H9 (cell line): ENCODE results near the gene LRP1. TPM values are rescaled to one million over a fixed set of nuclear protein-coding genes. Genes with fewer than 3 reads are reported as not detected.

Experiments used
- DNase-seq: peaks from one replicate; pipeline ENCODE4 v3.0.0-alpha.2; 2017
- H2AFZ ChIP-seq: one replicate; pipeline ENCODE4 v1.6.1; 2013; ENCODE audit warnings: mild to moderate bottlenecking, low read length, control low read depth, moderate library complexity
- H2AK5ac ChIP-seq: 2 replicates; pipeline ENCODE4 v1.6.1; 2013; ENCODE audit warnings: low read length, control low read depth, mixed read lengths; ENCODE audit not compliant: insufficient read length
- H2BK120ac ChIP-seq: one replicate; pipeline ENCODE4 v1.6.1; 2013; ENCODE audit warnings: low read depth, mild to moderate bottlenecking, low read length, control low read depth, inconsistent platforms; ENCODE audit not compliant: poor library complexity, severe bottlenecking
- H2BK12ac ChIP-seq: 2 replicates; pipeline ENCODE4 v1.6.1; 2013; ENCODE audit warnings: low read length, control low read depth, mixed read lengths, low read depth; ENCODE audit not compliant: insufficient read length
- H2BK15ac ChIP-seq: 2 replicates; pipeline ENCODE4 v1.6.1; 2013; ENCODE audit warnings: low read depth, low read length, control low read depth
- H2BK20ac ChIP-seq: one replicate; pipeline ENCODE4 v1.6.1; 2013; ENCODE audit warnings: low read depth, mild to moderate bottlenecking, low read length, control low read depth, inconsistent platforms; ENCODE audit not compliant: poor library complexity, severe bottlenecking
- H2BK5ac ChIP-seq: 2 replicates; pipeline ENCODE4 v1.6.1; 2013; ENCODE audit warnings: low read length, control low read depth, mixed read lengths; ENCODE audit not compliant: insufficient read length
- H3K14ac ChIP-seq: 2 replicates; pipeline ENCODE4 v1.6.1; 2013; ENCODE audit warnings: low read length, control low read depth; ENCODE audit not compliant: insufficient read depth
- H3K18ac ChIP-seq: 2 replicates; pipeline ENCODE4 v1.6.1; 2013; ENCODE audit warnings: low read depth, mild to moderate bottlenecking, mixed read lengths, low read length, control low read depth; ENCODE audit not compliant: insufficient read length
- H3K23ac ChIP-seq: 2 replicates; pipeline ENCODE4 v1.6.1; 2013; ENCODE audit warnings: low read length, control low read depth, mixed read lengths, low read depth; ENCODE audit not compliant: insufficient read length
- H3K23me2 ChIP-seq: 2 replicates; pipeline ENCODE4 v1.6.1; 2013; ENCODE audit warnings: low read depth, mild to moderate bottlenecking, mixed read lengths, low read length, control low read depth; ENCODE audit not compliant: insufficient read length, poor library complexity, severe bottlenecking
- H3K27ac ChIP-seq: 2 replicates; pipeline ENCODE4 v1.5.1; 2013; ENCODE audit warnings: low read length, control low read depth, mixed read lengths, low read depth; ENCODE audit not compliant: insufficient read length
- H3K27me3 ChIP-seq: 2 replicates; pipeline ENCODE4 v1.6.1; 2013; ENCODE audit warnings: low read length, control low read depth, inconsistent platforms; ENCODE audit not compliant: insufficient read depth
- H3K4ac ChIP-seq: 2 replicates; pipeline ENCODE4 v1.6.1; 2013; ENCODE audit warnings: low read depth, mild to moderate bottlenecking, control low read depth, inconsistent platforms, low read length, moderate library complexity
- H3K4me1 ChIP-seq: 2 replicates; pipeline ENCODE4 v1.6.1; 2013; ENCODE audit warnings: low read length, control low read depth, inconsistent platforms; ENCODE audit not compliant: insufficient read depth
- H3K4me2 ChIP-seq: 2 replicates; pipeline ENCODE4 v1.6.1; 2013; ENCODE audit warnings: low read length, control low read depth, mixed read lengths; ENCODE audit not compliant: insufficient read length, insufficient read depth
- H3K56ac ChIP-seq: 2 replicates; pipeline ENCODE4 v1.6.1; 2013; ENCODE audit warnings: low read depth, mild to moderate bottlenecking, mixed read lengths, low read length, control low read depth; ENCODE audit not compliant: insufficient read length
- H3K79me1 ChIP-seq: 2 replicates; pipeline ENCODE4 v1.6.1; 2013; ENCODE audit warnings: low read depth, mild to moderate bottlenecking, moderate library complexity, low read length, control low read depth, inconsistent platforms; ENCODE audit not compliant: insufficient read depth, poor library complexity, severe bottlenecking
- H3K79me2 ChIP-seq: 2 replicates; pipeline ENCODE4 v1.6.1; 2013; ENCODE audit warnings: low read length, control low read depth, inconsistent platforms; ENCODE audit not compliant: insufficient read depth
- H3K9ac ChIP-seq: 2 replicates; pipeline ENCODE4 v1.6.1; 2013; ENCODE audit warnings: low read length, control low read depth, mixed read lengths; ENCODE audit not compliant: insufficient read length; ENCODE audit errors: extremely low read depth
- H3K9me3 ChIP-seq: one replicate; pipeline ENCODE4 v1.6.1; 2013; ENCODE audit warnings: low read depth, low read length, inconsistent platforms; ENCODE audit not compliant: control insufficient read depth
- H3T11ph ChIP-seq: one replicate; pipeline ENCODE4 v1.6.1; 2013; ENCODE audit warnings: mild to moderate bottlenecking, low read length, control low read depth, inconsistent platforms
- H4K20me1 ChIP-seq: one replicate; pipeline ENCODE4 v1.6.1; 2013; ENCODE audit not compliant: control insufficient read depth, insufficient read length, insufficient read depth
- H4K5ac ChIP-seq: 2 replicates; pipeline ENCODE4 v1.6.1; 2013; ENCODE audit warnings: low read depth, mild to moderate bottlenecking, mixed read lengths, low read length, control low read depth; ENCODE audit not compliant: insufficient read length
- H4K8ac ChIP-seq: replicated peaks from 2 replicates; pipeline ENCODE4 v1.6.1; 2013; ENCODE audit warnings: low read length, control low read depth, mixed read lengths, low read depth; ENCODE audit not compliant: insufficient read length
- H4K91ac ChIP-seq: 2 replicates; pipeline ENCODE4 v1.6.1; 2013; ENCODE audit warnings: low read depth, mild to moderate bottlenecking, moderate library complexity, mixed read lengths, low read length, control low read depth; ENCODE audit not compliant: insufficient read length
- H3K27ac Mint-ChIP-seq, 3 experiments: 2 replicates in 2 of 3; 3 replicates in 1 of 3; pipeline ENCODE4 v1.8.0; 2020 to 2021; ENCODE audit warnings: mixed read lengths in 3 of 3, mild to moderate bottlenecking in 1 of 3, moderate library complexity in 1 of 3
- H3K27me3 Mint-ChIP-seq: 2 replicates; pipeline ENCODE4 v1.8.0; 2021; ENCODE audit warnings: low read depth, mild to moderate bottlenecking, moderate library complexity, mixed read lengths
- H3K36me3 Mint-ChIP-seq, 3 experiments: 2 replicates in 2 of 3; 3 replicates in 1 of 3; pipeline ENCODE4 v1.8.0; 2020 to 2021; ENCODE audit warnings: low read depth in 3 of 3, mixed read lengths in 3 of 3; ENCODE audit not compliant: insufficient read depth in 1 of 3
- H3K4me1 Mint-ChIP-seq, 2 experiments: 2 replicates each; pipeline ENCODE4 v1.8.0; 2020; ENCODE audit warnings: mixed read lengths in 2 of 2
- H3K4me3 Mint-ChIP-seq, 2 experiments: 2 replicates in 1 of 2; 3 replicates in 1 of 2; pipeline ENCODE4 v1.8.0; 2020 to 2021; ENCODE audit warnings: mild to moderate bottlenecking in 2 of 2, mixed read lengths in 2 of 2, moderate library complexity in 1 of 2
- H3K9me3 Mint-ChIP-seq, 2 experiments: 2 replicates in 1 of 2; 3 replicates in 1 of 2; pipeline ENCODE4 v1.8.0; 2020; ENCODE audit warnings: mild to moderate bottlenecking in 2 of 2, mixed read lengths in 2 of 2, moderate library complexity in 1 of 2
- CTCF ChIP-seq: fragments of 200-600 bp; sonication (generic); conservative IDR thresholded peaks from 3 replicates; pipeline ENCODE4 v1.8.0; 2021; ENCODE audit warnings: antibody characterized with exemption, mild to moderate bottlenecking
- WGBS: extraction: QIAGEN DNeasy Blood & Tissue Kit; methylation state at CpG from one replicate; pipeline ENCODE4 v1.1.7; 2013; ENCODE audit warnings: missing lambda C conversion rate, low lambda C conversion rate, mixed read lengths; ENCODE audit not compliant: insufficient read length; ENCODE audit errors: extremely low coverage; 5-methylcytosine and 5-hydroxymethylcytosine counted together
- total RNA-seq: library from RNA; stranded (reverse); gene quantifications from 2 replicates; pipeline ENCODE4 v1.2.1, GENCODE V29; 2021

The LRP1 gene
- total RNA-seq, 1 experiment from 2014 or later: 115 TPM

- Histone ChIP-seq H3K23ac (no peak overlapping the region), H3K79me1 (no peaks in the 10 kb centered on the region), H4K8ac (no peak overlapping the region), H3K4ac (no peak overlapping the region), H4K91ac (no peak overlapping the region), H3K56ac (no peak overlapping the region), H3K9me3 (no peaks in the 10 kb centered on the region), H3K4me2 (no peak overlapping the region), H3K14ac (no peak overlapping the region), H2AFZ (no peak overlapping the region), H3K18ac (no peak overlapping the region), H2AK5ac (no peak overlapping the region), H2BK5ac (no peak overlapping the region), H3K79me2 (no peaks in the 10 kb centered on the region), H4K5ac (no peak overlapping the region), H3K4me1 (peaks cover 2% of the 10 kb centered on the region), H4K20me1 (no peaks in the 10 kb centered on the region), H3K27me3 (no peaks in the 10 kb centered on the region), H2BK120ac (no peak overlapping the region), H2BK20ac (no peak overlapping the region), H3K9ac (no peak overlapping the region), H3K27ac (no peak overlapping the region), H3K23me2 (no peaks in the 10 kb centered on the region), H2BK15ac (no peak overlapping the region), H3T11ph (no peak overlapping the region), H2BK12ac (no peak overlapping the region)
- Mint-ChIP-seq H3K36me3 (peaks cover 0 to 37% (median 24%) of the 10 kb centered on the region in 3 experiments; a peak in 6 of 7 replicates), H3K4me1 (peaks cover 0 to 10% of the 10 kb centered on the region in 2 experiments; a peak in 1 of 4 replicates), H3K27ac (no peak overlapping the region), H3K9me3 (no peaks in the 10 kb centered on the region), H3K27me3 (no peaks in the 10 kb centered on the region), H3K4me3 (no peak overlapping the region)
- no peak for TF ChIP-seq CTCF
- no peak for DNase-seq
- WGBS: no CpG with 5 or more reads among the region's 6 CpGs
Observed at GRCh38 chr12:57255916-57256315, 127.6 kb downstream of the LRP1 start.
